Measurements from ENCODE around the gene SLC4A11.

Gene SLC4A11

GRCh38 chr20:3239026-3239866, at the start of gene SLC4A11:
SLC4A11 (minus strand) TSS chr20:3239190; CDS start chr20:3239137, 53 bp downstream.
- no peak for TF ChIP-seq CTCF (IDR thresholded peaks at IDR 0.05; ENCODE audit: borderline replicate concordance, control extremely low read depth, extremely low read depth, insufficient read depth, missing control alignments)
- DNase-seq (ENCODE audit: low spot score): peak; percentile 85
- in situ Hi-C loops (cut with MboI; ENCODE audit: low sequenced_read_pairs, unreplicated experiment): no loop called here

GRCh38 chr20:3283222-3283820, 44.3 kb upstream of the SLC4A11 start:
- DNase-seq (ENCODE audit: low spot score): no peak
- in situ Hi-C loops (cut with MboI; ENCODE audit: low sequenced_read_pairs, unreplicated experiment): no loop called here
- TF ChIP-seq CTCF (IDR thresholded peaks at IDR 0.05; ENCODE audit: borderline replicate concordance, control extremely low read depth, extremely low read depth, insufficient read depth, missing control alignments): no peak

- DNase-seq (ENCODE audit: low spot score): no peak
- no peak for TF ChIP-seq CTCF (IDR thresholded peaks at IDR 0.05; ENCODE audit: borderline replicate concordance, control extremely low read depth, extremely low read depth, insufficient read depth, missing control alignments)
- in situ Hi-C loops (cut with MboI; ENCODE audit: low sequenced_read_pairs, unreplicated experiment): no loop called here
Measured at GRCh38 chr20:3282271-3283221, 43.6 kb upstream of the SLC4A11 start.

GRCh38 chr20:3281437-3281836, 42.4 kb upstream of the SLC4A11 start:
- no peak for DNase-seq (ENCODE audit: low spot score)
- in situ Hi-C loops (cut with MboI; ENCODE audit: low sequenced_read_pairs, unreplicated experiment): no loop called here
- no peak for TF ChIP-seq CTCF (IDR thresholded peaks at IDR 0.05; ENCODE audit: borderline replicate concordance, control extremely low read depth, extremely low read depth, insufficient read depth, missing control alignments)

- DNase-seq (ENCODE audit: low spot score): no peak
- in situ Hi-C loops (cut with MboI; ENCODE audit: low sequenced_read_pairs, unreplicated experiment): no loop called here
- TF ChIP-seq CTCF (IDR thresholded peaks at IDR 0.05; ENCODE audit: borderline replicate concordance, control extremely low read depth, extremely low read depth, insufficient read depth, missing control alignments): no peak
Measured at GRCh38 chr20:3279761-3280160, 40.8 kb upstream of the SLC4A11 start.
